HG02981 (cell line): ENCODE data around the gene SCD.
A peak's percentile ranks its signal among the peaks of the same experiment; 100 is the strongest.
"Not testable (repeated sequence)": the region's sequence is repeated elsewhere in the genome, so short reads cannot be mapped to it uniquely, and the experiment has no call there.

Source experiments
- ATAC-seq: cut with Tn5 transposase; IDR thresholded peaks from one replicate; pipeline ENCODE4 v1.9.1; 2021; ENCODE audit warnings: mild to moderate bottlenecking, moderate library complexity; ENCODE audit not compliant: unreplicated experiment

SCD gene

GRCh38 chr10:100359529-100360150 lies 12.6 kb downstream of the SCD start:
- no peak for ATAC-seq

GRCh38 chr10:100360234-100360633 lies 13.2 kb downstream of the SCD start:
- no peak for ATAC-seq

- ATAC-seq, result no peak
Observed at GRCh38 chr10:100362570-100363496, 15.8 kb downstream of the SCD start.

GRCh38 chr10:100364175-100364574 lies 17.1 kb downstream of the SCD start:
- ATAC-seq, result no peak

- no peak for ATAC-seq
Observed at GRCh38 chr10:100364735-100365391, 17.8 kb downstream of the SCD start.

GRCh38 chr10:100368721-100369120 lies 21.7 kb downstream of the SCD start:
- ATAC-seq, result no peak

- ATAC-seq, result no peak
Observed at GRCh38 chr10:100370714-100371481, 23.9 kb downstream of the SCD start.

GRCh38 chr10:100371482-100372027 lies 24.5 kb downstream of the SCD start:
- no peak for ATAC-seq

GRCh38 chr10:100372415-100373297 lies 25.6 kb downstream of the SCD start:
- ATAC-seq, result no peak

GRCh38 chr10:100373298-100374199 lies 26.5 kb downstream of the SCD start:
- ATAC-seq, result peak; percentile 95

- ATAC-seq, result no peak
Observed at GRCh38 chr10:100374200-100374655, 27.2 kb downstream of the SCD start.

GRCh38 chr10:100374677-100375353 lies 27.8 kb downstream of the SCD start:
- not testable (repeated sequence) for ATAC-seq

GRCh38 chr10:100376656-100377055 lies 29.6 kb downstream of the SCD start:
- ATAC-seq, result not testable (repeated sequence)

- no peak for ATAC-seq
Observed at GRCh38 chr10:100377830-100378229, 30.8 kb downstream of the SCD start.

GRCh38 chr10:100380400-100380799 lies 33.4 kb downstream of the SCD start:
- ATAC-seq, result no peak

GRCh38 chr10:100382553-100382952 lies 35.5 kb downstream of the SCD start:
- no peak for ATAC-seq

- no peak for ATAC-seq
Observed at GRCh38 chr10:100383251-100383650, 36.2 kb downstream of the SCD start.
